HepG2 (cell line): ENCODE measurements around the gene BID. TPM values are rescaled to one million over a fixed set of nuclear protein-coding genes. Genes with fewer than 3 reads are reported as not detected.

Experiments
- ARNTL ChIP-seq: sonication (generic); formaldehyde crosslinking; IDR thresholded peaks from 2 replicates; pipeline ENCODE4 v1.4.0; 2020; ENCODE audit warnings: mild to moderate bottlenecking, missing genetic modification reagents
- BHLHE40 ChIP-seq: IDR thresholded peaks from 2 replicates; pipeline ENCODE4 v1.6.1; 2011; ENCODE audit warnings: low read length, improper control_type of control experiment
- BRD4 ChIP-seq: sonication (generic); formaldehyde crosslinking; IDR thresholded peaks from 2 replicates; pipeline ENCODE4 v1.4.0; 2020; ENCODE audit warnings: missing genetic modification reagents
- DPF2 ChIP-seq: sonication (generic); formaldehyde crosslinking; IDR thresholded peaks from 2 replicates; pipeline ENCODE4 v1.4.0; 2020; ENCODE audit warnings: mild to moderate bottlenecking, low read depth, missing genetic modification reagents, borderline replicate concordance
- E2F2 ChIP-seq: sonication (generic); formaldehyde crosslinking; IDR thresholded peaks from 2 replicates; pipeline ENCODE4 v1.4.0; 2020; ENCODE audit warnings: missing genetic modification reagents, borderline replicate concordance
- FOXC1 ChIP-seq: sonication (generic); formaldehyde crosslinking; IDR thresholded peaks from 2 replicates; pipeline ENCODE4 v1.8.0; 2022; ENCODE audit warnings: mild to moderate bottlenecking, missing genetic modification reagents, borderline replicate concordance
- HIVEP1 ChIP-seq: sonication (generic); formaldehyde crosslinking; IDR thresholded peaks from 2 replicates; pipeline ENCODE4 v1.4.0; 2020; ENCODE audit warnings: mild to moderate bottlenecking, missing genetic modification reagents
- HNRNPL ChIP-seq: fragments of 200-400 bp; formaldehyde crosslinking; IDR thresholded peaks from 2 replicates; pipeline ENCODE4 v1.6.1; 2017; ENCODE audit warnings: mild to moderate bottlenecking, low read depth, low read length
- KAT2B ChIP-seq: fragments of 150-350 bp; IDR thresholded peaks from 2 replicates; pipeline ENCODE4 v1.6.1; 2014; ENCODE audit warnings: low read depth, low read length, borderline replicate concordance
- NFYB ChIP-seq: sonication (generic); formaldehyde crosslinking; IDR thresholded peaks from 2 replicates; pipeline ENCODE4 v1.4.0; 2020; ENCODE audit warnings: missing genetic modification reagents
- PRDM4 ChIP-seq: sonication (generic); formaldehyde crosslinking; IDR thresholded peaks from 2 replicates; pipeline ENCODE4 v1.9.0; 2021; ENCODE audit warnings: missing genetic modification reagents, borderline replicate concordance
- RBM22 ChIP-seq: fragments of 200-400 bp; formaldehyde crosslinking; optimal IDR thresholded peaks from 2 replicates; pipeline ENCODE3; 2017; ENCODE audit warnings: mild to moderate bottlenecking, low read length, moderate library complexity
- ZBTB3 ChIP-seq: sonication (generic); formaldehyde crosslinking; IDR thresholded peaks from 2 replicates; pipeline ENCODE4 v1.4.0; 2020; ENCODE audit warnings: low read depth, mild to moderate bottlenecking, moderate library complexity, missing genetic modification reagents, borderline replicate concordance
- ZFX ChIP-seq: sonication (generic); formaldehyde crosslinking; IDR thresholded peaks from 2 replicates; pipeline ENCODE4 v1.4.0; 2020; ENCODE audit warnings: mild to moderate bottlenecking, low read depth, missing genetic modification reagents, moderate library complexity
- ZNF367 ChIP-seq: sonication (generic); formaldehyde crosslinking; IDR thresholded peaks from 2 replicates; pipeline ENCODE4 v1.4.0; 2020; ENCODE audit warnings: missing genetic modification reagents, borderline replicate concordance
- ZNF432 ChIP-seq: sonication (generic); formaldehyde crosslinking; IDR thresholded peaks from 2 replicates; pipeline ENCODE4 v1.5.0; 2020; ENCODE audit warnings: missing genetic modification reagents, mild to moderate bottlenecking, borderline replicate concordance
- ZNF484 ChIP-seq: sonication (generic); formaldehyde crosslinking; IDR thresholded peaks from 2 replicates; pipeline ENCODE4 v1.5.1; 2020; ENCODE audit warnings: mild to moderate bottlenecking, low read depth, missing genetic modification reagents, borderline replicate concordance
- ZNF556 ChIP-seq: sonication (generic); formaldehyde crosslinking; IDR thresholded peaks from 2 replicates; pipeline ENCODE4 v1.4.0; 2020; ENCODE audit warnings: mild to moderate bottlenecking, missing genetic modification reagents, borderline replicate concordance
- polyA plus RNA-seq, 8 experiments: library from polyadenylated mRNA; depleted of rRNA in 3 of 8; stranded (reverse) in 7 of 8; unstranded in 1 of 8; fragments of >200 nt; fragmentation: Illumina TruSeq in 4 of 8; extraction: Trizol in 4 of 8; gene quantifications; 2 replicates each; pipeline versions ENCODE4 v1.2.1 to v1.2.3, GENCODE V29; 2011 to 2016; ENCODE audit warnings: low read depth in 4 of 8, missing spikeins in 1 of 8, mixed read lengths in 1 of 8; ENCODE audit not compliant: insufficient read depth in 1 of 8
- total RNA-seq, 5 experiments: library from RNA; depleted of rRNA; stranded (reverse); fragments of >200 nt; fragmentation: Illumina TruSeq; extraction: Trizol; gene quantifications; 2 replicates each; pipeline ENCODE4 v1.2.3, GENCODE V29; 2016; ENCODE audit warnings: low read depth in 1 of 5
- TF ChIP-seq, protein P1 (sequence below): sonication (generic); formaldehyde crosslinking; IDR thresholded peaks from 2 replicates; pipeline ENCODE4 v1.5.0; 2020; ENCODE audit warnings: mild to moderate bottlenecking, missing genetic modification reagents, borderline replicate concordance
- TF ChIP-seq, protein P2 (sequence below): sonication (generic); formaldehyde crosslinking; IDR thresholded peaks from 2 replicates; pipeline ENCODE4 v1.5.0; 2020; ENCODE audit warnings: mild to moderate bottlenecking, missing genetic modification reagents, moderate library complexity

BID gene
- total and polyA plus RNA-seq, 2 of the 13 experiments (the other 11 are each of a cell fraction or from before 2014, with no cell fraction given): 35.3 to 51.7 TPM

GRCh38 chr22:17754233-17754925 is 19.9 kb downstream of the BID start (continued):
- TF ChIP-seq, protein P1, sequence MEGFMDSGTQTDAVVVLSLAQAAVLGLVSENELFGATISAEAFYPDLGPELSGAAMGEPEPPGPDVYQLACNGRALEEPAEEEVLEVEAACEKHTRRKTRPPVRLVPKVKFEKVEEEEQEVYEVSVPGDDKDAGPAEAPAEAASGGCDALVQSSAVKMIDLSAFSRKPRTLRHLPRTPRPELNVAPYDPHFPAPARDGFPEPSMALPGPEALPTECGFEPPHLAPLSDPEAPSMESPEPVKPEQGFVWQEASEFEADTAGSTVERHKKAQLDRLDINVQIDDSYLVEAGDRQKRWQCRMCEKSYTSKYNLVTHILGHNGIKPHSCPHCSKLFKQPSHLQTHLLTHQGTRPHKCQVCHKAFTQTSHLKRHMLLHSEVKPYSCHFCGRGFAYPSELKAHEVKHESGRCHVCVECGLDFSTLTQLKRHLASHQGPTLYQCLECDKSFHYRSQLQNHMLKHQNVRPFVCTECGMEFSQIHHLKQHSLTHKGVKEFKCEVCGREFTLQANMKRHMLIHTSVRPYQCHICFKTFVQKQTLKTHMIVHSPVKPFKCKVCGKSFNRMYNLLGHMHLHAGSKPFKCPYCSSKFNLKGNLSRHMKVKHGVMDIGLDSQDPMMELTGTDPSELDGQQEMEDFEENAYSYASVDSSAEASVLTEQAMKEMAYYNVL (CRISPR knock-in tag): no peak
- TF ChIP-seq HNRNPL (0 out of 2 replicates have a peak, but pooled peaks have one; percentile 49), NFYB (CRISPR knock-in tag) (no peak), BRD4 (CRISPR knock-in tag) (no peak), DPF2 (CRISPR knock-in tag) (no peak), HIVEP1 (CRISPR knock-in tag) (no peak), KAT2B (no peak), E2F2 (no peak), ZNF432 (CRISPR knock-in tag) (no peak), PRDM4 (no peak), ZNF556 (CRISPR knock-in tag) (no peak), ARNTL (no peak), ZFX (CRISPR knock-in tag) (peak; percentile 52; the same call in 1 of the 2 replicates), FOXC1 (CRISPR knock-in tag) (no peak), ZNF367 (CRISPR knock-in tag) (no peak), RBM22 (no peak), ZBTB3 (CRISPR knock-in tag) (no peak), BHLHE40 (no peak), ZNF484 (CRISPR knock-in tag) (no peak)
- TF ChIP-seq, protein P2, sequence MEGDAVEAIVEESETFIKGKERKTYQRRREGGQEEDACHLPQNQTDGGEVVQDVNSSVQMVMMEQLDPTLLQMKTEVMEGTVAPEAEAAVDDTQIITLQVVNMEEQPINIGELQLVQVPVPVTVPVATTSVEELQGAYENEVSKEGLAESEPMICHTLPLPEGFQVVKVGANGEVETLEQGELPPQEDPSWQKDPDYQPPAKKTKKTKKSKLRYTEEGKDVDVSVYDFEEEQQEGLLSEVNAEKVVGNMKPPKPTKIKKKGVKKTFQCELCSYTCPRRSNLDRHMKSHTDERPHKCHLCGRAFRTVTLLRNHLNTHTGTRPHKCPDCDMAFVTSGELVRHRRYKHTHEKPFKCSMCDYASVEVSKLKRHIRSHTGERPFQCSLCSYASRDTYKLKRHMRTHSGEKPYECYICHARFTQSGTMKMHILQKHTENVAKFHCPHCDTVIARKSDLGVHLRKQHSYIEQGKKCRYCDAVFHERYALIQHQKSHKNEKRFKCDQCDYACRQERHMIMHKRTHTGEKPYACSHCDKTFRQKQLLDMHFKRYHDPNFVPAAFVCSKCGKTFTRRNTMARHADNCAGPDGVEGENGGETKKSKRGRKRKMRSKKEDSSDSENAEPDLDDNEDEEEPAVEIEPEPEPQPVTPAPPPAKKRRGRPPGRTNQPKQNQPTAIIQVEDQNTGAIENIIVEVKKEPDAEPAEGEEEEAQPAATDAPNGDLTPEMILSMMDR: peak; percentile 73
